Neural progenitor cell (in vitro differentiated cells): ENCODE measurements around the gene ZSWIM3. TPM values are rescaled to one million over a fixed set of nuclear protein-coding genes. Genes with fewer than 3 reads are reported as not detected.

Experiments used
- DNase-seq: peaks from one replicate; pipeline ENCODE4 v3.0.0-alpha.2; 2016; ENCODE audit warnings: low spot score
- H2AFZ ChIP-seq: fragments of 200-600 bp; sonication (generic); replicated peaks from 2 replicates; pipeline ENCODE4 v1.6.1; 2016; ENCODE audit warnings: antibody characterized with exemption
- H3F3A ChIP-seq: fragments of 200-600 bp; sonication (generic); 2 replicates; pipeline ENCODE4 v1.6.1; 2016; ENCODE audit warnings: antibody characterized with exemption, low read depth
- H3K27ac ChIP-seq: fragments of 200-600 bp; sonication (generic); 2 replicates; pipeline ENCODE4 v1.5.1; 2016; ENCODE audit warnings: mild to moderate bottlenecking
- H3K27me3 ChIP-seq: fragments of 200-600 bp; sonication (generic); 2 replicates; pipeline ENCODE4 v1.6.1; 2016; ENCODE audit warnings: mild to moderate bottlenecking, moderate library complexity
- H3K36me3 ChIP-seq: fragments of 200-600 bp; sonication (generic); 2 replicates; pipeline ENCODE4 v1.5.1; 2016
- H3K4me1 ChIP-seq: fragments of 200-600 bp; sonication (generic); 2 replicates; pipeline ENCODE4 v1.6.1; 2016; ENCODE audit warnings: mixed run types
- H3K4me2 ChIP-seq: fragments of 200-600 bp; sonication (generic); 2 replicates; pipeline ENCODE4 v1.6.1; 2016
- H3K4me3 ChIP-seq: fragments of 200-600 bp; sonication (generic); 2 replicates; pipeline ENCODE4 v1.5.1; 2016
- H3K79me2 ChIP-seq: fragments of 200-600 bp; sonication (generic); 2 replicates; pipeline ENCODE4 v1.6.1; 2016; ENCODE audit warnings: low read depth
- H3K9ac ChIP-seq: fragments of 200-600 bp; sonication (generic); 2 replicates; pipeline ENCODE4 v1.6.1; 2016
- H3K9me3 ChIP-seq: fragments of 200-600 bp; sonication (generic); 2 replicates; pipeline ENCODE4 v1.5.1; 2016; ENCODE audit warnings: low read depth
- H4K20me1 ChIP-seq: fragments of 200-600 bp; sonication (generic); 2 replicates; pipeline ENCODE4 v1.6.1; 2016; ENCODE audit warnings: low read depth
- H3K27ac Mint-ChIP-seq: 3 replicates; pipeline ENCODE4 v1.8.0; 2021; ENCODE audit warnings: mixed read lengths
- H3K27me3 Mint-ChIP-seq: 2 replicates; pipeline ENCODE4 v1.8.0; 2022; ENCODE audit warnings: low read depth, mild to moderate bottlenecking, inconsistent platforms, moderate library complexity, mixed read lengths; ENCODE audit not compliant: insufficient read depth
- H3K36me3 Mint-ChIP-seq: 3 replicates; pipeline ENCODE4 v1.8.0; 2021; ENCODE audit warnings: mixed read lengths
- H3K4me1 Mint-ChIP-seq: 3 replicates; pipeline ENCODE4 v1.8.0; 2021; ENCODE audit warnings: mixed read lengths
- H3K4me3 Mint-ChIP-seq: 3 replicates; pipeline ENCODE4 v1.8.0; 2021; ENCODE audit warnings: mild to moderate bottlenecking, moderate library complexity, mixed read lengths
- H3K9me3 Mint-ChIP-seq: 3 replicates; pipeline ENCODE4 v1.8.0; 2020; ENCODE audit warnings: mixed read lengths
- CTCF ChIP-seq: fragments of 200-600 bp; sonication (generic); IDR thresholded peaks from 2 replicates; pipeline ENCODE4 v1.5.1; 2017; ENCODE audit warnings: antibody characterized with exemption, mild to moderate bottlenecking
- EZH2 ChIP-seq: fragments of 200-600 bp; sonication (generic); IDR thresholded peaks from 2 replicates; pipeline ENCODE4 v1.6.1; 2017; ENCODE audit warnings: antibody characterized with exemption, mild to moderate bottlenecking, moderate library complexity
- EZH2phosphoT487 ChIP-seq: fragments of 200-600 bp; sonication (generic); IDR thresholded peaks from 2 replicates; pipeline ENCODE4 v1.6.1; 2017; ENCODE audit warnings: antibody characterized with exemption
- total RNA-seq: library from RNA; depleted of rRNA; stranded (reverse); fragments of >200 nt; gene quantifications from 2 replicates; pipeline ENCODE4 v1.2.3, GENCODE V29; 2015; ENCODE audit warnings: low replicate concordance

Gene ZSWIM3
- total RNA-seq, 1 donor from 2014 or later, result 3.7 TPM

DNA sequence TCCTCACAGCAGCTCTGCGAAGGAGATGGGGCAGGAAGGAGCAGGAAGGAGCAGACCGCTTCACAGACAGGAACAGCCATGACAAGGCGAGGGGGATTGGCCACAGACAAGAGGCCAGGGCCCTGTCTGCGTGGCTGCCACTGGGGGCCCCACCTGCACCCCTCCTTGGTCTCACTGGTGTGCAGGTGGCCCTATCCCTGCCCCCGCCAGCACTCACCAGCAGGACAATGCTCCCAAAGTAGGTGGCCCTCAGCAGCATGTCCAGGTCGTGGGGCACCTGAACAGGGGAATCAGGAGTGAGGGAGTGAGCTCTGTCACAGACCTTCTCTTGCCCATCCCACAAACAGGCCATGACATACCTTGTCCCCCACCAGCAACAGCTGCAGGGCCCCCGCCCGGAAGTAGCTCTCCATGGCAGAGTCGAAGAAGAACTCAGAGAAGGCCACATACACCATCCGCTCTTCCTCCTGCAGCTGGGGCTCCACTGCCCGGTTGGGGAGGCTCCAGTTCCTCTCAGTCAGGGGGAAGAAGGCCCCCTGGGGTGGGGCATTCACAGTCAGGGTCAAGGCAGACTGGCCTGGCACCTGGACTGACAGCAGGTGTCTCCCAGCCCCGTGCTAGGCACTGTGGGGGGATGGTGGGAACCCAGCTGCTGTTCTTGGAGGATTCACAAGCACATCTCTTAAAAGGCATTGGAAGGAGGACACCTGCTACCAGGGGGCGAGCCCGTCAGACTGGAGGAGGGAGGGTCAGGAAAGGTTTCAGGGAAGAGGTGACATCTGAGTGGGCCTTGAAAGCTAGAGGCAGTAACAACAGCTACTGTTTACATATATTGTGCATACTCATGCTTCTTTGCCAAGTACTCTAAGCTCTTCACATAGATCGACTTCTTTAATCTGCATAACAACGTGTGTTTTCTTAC, 47.4 kb downstream of the ZSWIM3 start:
- TF ChIP-seq EZH2phosphoT487 (no peak), CTCF (no peak), EZH2 (no peak)
- no peaks in the 10 kb centered on the region for H3K9me3 ChIP-seq
- Mint-ChIP-seq H3K9me3 (no peaks in the 10 kb centered on the region), H3K4me1 (peaks cover 9% of the 10 kb centered on the region), H3K4me3 (no peak overlapping the region), H3K27me3 (peaks cover 4% of the 10 kb centered on the region), H3K36me3 (peaks cover 20% of the 10 kb centered on the region), H3K27ac (no peak overlapping the region)
- no peaks in the 10 kb centered on the region for H3F3A ChIP-seq
- no peak overlapping the region for H3K27ac ChIP-seq
- no peaks in the 10 kb centered on the region for H3K36me3 ChIP-seq
- no peak overlapping the region for H3K4me3 ChIP-seq
- H3K79me2 ChIP-seq, result peaks cover 2% of the 10 kb centered on the region
- no peaks in the 10 kb centered on the region for H3K4me1 ChIP-seq
- no peak overlapping the region for H3K9ac ChIP-seq
- H3K27me3 ChIP-seq, result no peaks in the 10 kb centered on the region
- DNase-seq, result no peak
- H4K20me1 ChIP-seq, result no peaks in the 10 kb centered on the region
- no peak overlapping the region for H2AFZ ChIP-seq
- H3K4me2 ChIP-seq, result no peak overlapping the region

DNA sequence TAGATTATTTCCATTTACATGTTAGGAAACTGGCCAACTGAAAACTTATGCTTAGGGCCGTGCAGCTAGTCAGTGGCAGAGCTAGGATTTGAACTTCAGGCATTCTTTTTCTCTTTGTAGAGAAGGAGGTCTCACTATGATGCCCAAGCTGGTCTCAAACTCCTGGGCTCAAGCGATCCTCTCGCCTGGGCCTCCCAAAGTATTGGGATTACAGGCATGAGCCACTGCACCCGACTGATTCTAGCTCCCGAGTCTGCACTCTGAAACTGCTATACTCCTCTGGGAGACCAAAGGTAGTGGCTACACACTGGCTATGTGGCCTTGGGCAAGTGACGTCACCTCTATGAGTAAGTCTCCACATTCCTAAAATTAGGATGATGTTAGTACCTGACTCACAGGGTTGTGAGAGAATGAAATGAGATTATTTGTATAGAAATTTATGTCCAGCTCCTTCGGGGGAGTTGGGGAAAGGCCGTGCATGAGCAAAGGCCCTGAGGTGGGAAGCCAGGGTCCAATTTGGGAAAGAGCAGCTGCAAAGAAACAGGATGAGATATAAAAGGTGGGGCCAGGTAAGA, 48.2 kb downstream of the ZSWIM3 start:
- DNase-seq, result no peak
- H3K4me2 ChIP-seq, result no peak overlapping the region
- no peaks in the 10 kb centered on the region for H3K27me3 ChIP-seq
- H3K9me3 ChIP-seq, result no peaks in the 10 kb centered on the region
- Mint-ChIP-seq H3K27me3 (peaks cover 4% of the 10 kb centered on the region), H3K9me3 (no peaks in the 10 kb centered on the region), H3K4me1 (peaks cover 15% of the 10 kb centered on the region), H3K27ac (no peak overlapping the region), H3K36me3 (peaks cover 20% of the 10 kb centered on the region), H3K4me3 (no peak overlapping the region)
- no peaks in the 10 kb centered on the region for H3F3A ChIP-seq
- no peaks in the 10 kb centered on the region for H3K36me3 ChIP-seq
- H3K9ac ChIP-seq, result no peak overlapping the region
- H3K79me2 ChIP-seq, result peaks cover 7% of the 10 kb centered on the region
- no peaks in the 10 kb centered on the region for H3K4me1 ChIP-seq
- H4K20me1 ChIP-seq, result no peaks in the 10 kb centered on the region
- no peak overlapping the region for H3K4me3 ChIP-seq
- no peak overlapping the region for H3K27ac ChIP-seq
- H2AFZ ChIP-seq, result no peak overlapping the region
- no peak for TF ChIP-seq CTCF
- TF ChIP-seq EZH2phosphoT487, result no peak
- no peak for TF ChIP-seq EZH2

DNA sequence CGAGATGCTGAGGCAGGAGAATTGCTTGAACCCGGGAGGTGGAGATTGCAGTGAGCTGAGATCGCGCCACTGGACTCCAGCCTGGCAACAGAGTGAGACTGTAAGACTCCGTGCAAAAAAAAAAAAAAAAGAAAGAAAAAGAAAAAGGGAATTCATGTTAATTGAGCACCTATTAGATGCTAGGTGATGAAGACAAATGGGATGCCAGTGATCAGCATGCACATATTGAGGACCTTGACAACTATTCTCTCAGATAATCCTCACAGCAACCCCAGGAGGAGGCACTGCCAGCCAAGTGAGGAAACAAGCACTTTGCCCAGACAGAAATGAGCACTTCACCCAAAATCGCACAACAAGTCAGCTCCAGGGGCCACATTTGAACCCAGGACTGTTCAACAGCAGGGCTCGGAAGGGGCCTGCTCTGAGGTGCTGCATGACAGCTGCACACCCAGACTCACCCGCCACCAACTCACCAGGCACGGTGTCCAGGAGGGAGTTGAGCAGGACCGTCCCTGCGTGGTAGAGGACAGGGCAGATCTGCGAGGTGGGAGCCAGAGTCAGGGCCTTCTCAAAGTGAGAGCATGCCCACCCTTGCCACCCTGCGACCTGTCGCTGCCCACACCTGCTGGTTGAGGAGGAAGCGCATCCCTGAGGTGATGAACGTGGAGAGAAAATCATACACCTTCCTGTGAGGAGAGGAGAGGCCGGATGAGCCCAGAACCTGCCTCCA, 50.0 kb downstream of the ZSWIM3 start:
- Histone ChIP-seq H2AFZ (no peak overlapping the region), H3K27me3 (peaks cover 2% of the 10 kb centered on the region), H3K27ac (no peak overlapping the region), H3K9ac (no peak overlapping the region), H3K36me3 (no peaks in the 10 kb centered on the region), H3K4me1 (peaks cover 2% of the 10 kb centered on the region), H3K4me3 (no peak overlapping the region), H3K9me3 (no peaks in the 10 kb centered on the region), H4K20me1 (no peaks in the 10 kb centered on the region), H3K4me2 (no peak overlapping the region), H3F3A (peaks cover 9% of the 10 kb centered on the region), H3K79me2 (peaks cover 7% of the 10 kb centered on the region)
- TF ChIP-seq EZH2 (no peak), CTCF (no peak), EZH2phosphoT487 (no peak)
- Mint-ChIP-seq H3K27me3 (peaks cover 5% of the 10 kb centered on the region), H3K36me3 (peaks cover 20% of the 10 kb centered on the region), H3K9me3 (no peaks in the 10 kb centered on the region), H3K4me3 (peak overlapping the region; percentile 64), H3K27ac (no peak overlapping the region), H3K4me1 (peaks cover 20% of the 10 kb centered on the region)
- DNase-seq, result no peak
